MM.1S (cell line): ENCODE results near the gene PIP5K1A.

Experiments used
- CTCF ChIP-seq: fragments of 300-600 bp; sonication (generic); IDR thresholded peaks from 2 replicates; pipeline ENCODE4 v1.5.1; 2016; ENCODE audit warnings: antibody characterized with exemption, low read length, mixed read lengths
- EZH2 ChIP-seq: fragments of 300-600 bp; sonication (generic); optimal IDR thresholded peaks from 2 replicates; pipeline ENCODE3; 2017; ENCODE audit warnings: low read depth, mild to moderate bottlenecking, antibody characterized with exemption, low read length, mixed read lengths
- EZH2phosphoT487 ChIP-seq: fragments of 300-600 bp; sonication (generic); IDR thresholded peaks from 2 replicates; pipeline ENCODE4 v1.6.1; 2018; ENCODE audit warnings: antibody characterized with exemption, low read length

GRCh38 chr1:151222130-151222529 lies 23.8 kb downstream of the PIP5K1A start:
- TF ChIP-seq CTCF (no peak), EZH2 (no peak), EZH2phosphoT487 (no peak)
